Measurements from ENCODE around the gene ANKRD40CL. TPM values are rescaled to one million over a fixed set of nuclear protein-coding genes. Genes with fewer than 3 reads are reported as not detected.
A peak's percentile ranks its signal among the peaks of the same experiment; 100 is the strongest.

ANKRD40CL gene
- total RNA-seq, 2 donors from 2014 or later, result not detected

- H3K4me3 ChIP-seq (ENCODE audit: low read length), result no peak overlapping the region
- no peak overlapping the region for H3K27ac ChIP-seq (ENCODE audit: low read depth, low read length)
- H3K9ac ChIP-seq (ENCODE audit: extremely low read depth, low read length, poor library complexity, severe bottlenecking), result no peak overlapping the region
- WGBS, 2 experiments (ENCODE audit: insufficient coverage in 1 of 2, insufficient read length in 1 of 2), result 88% methylated on average over 5 to 7 of the region's 7 CpGs
- no peaks in the 10 kb centered on the region for H3K27me3 ChIP-seq (ENCODE audit: control insufficient read depth, insufficient read depth, low read length, poor library complexity, severe bottlenecking)
- Mint-ChIP-seq H3K36me3 (ENCODE audit: low read depth) (no peaks in the 10 kb centered on the region), H3K27ac (no peak overlapping the region), H3K4me3 (no peak overlapping the region), H3K4me1 (peaks cover 27% of the 10 kb centered on the region), H3K27me3 (ENCODE audit: insufficient read depth) (peaks cover 2% of the 10 kb centered on the region), H3K9me3 (no peaks in the 10 kb centered on the region)
- no peak for TF ChIP-seq CTCF (conservative IDR thresholded peaks at IDR 0.05)
- no peaks in the 10 kb centered on the region for H3K36me3 ChIP-seq (ENCODE audit: control insufficient read depth, insufficient read depth, low read length)
- no peaks in the 10 kb centered on the region for H3K9me3 ChIP-seq (ENCODE audit: control insufficient read depth, low read length)
- H3K4me1 ChIP-seq (ENCODE audit: control insufficient read depth, insufficient read depth, low read length), result peaks cover 12% of the 10 kb centered on the region
- peak; percentile 46 for DNase-seq
Measured at GRCh38 chr17:50767030-50767429, 288 bp downstream of the ANKRD40CL start.

GRCh38 chr17:50766222-50767023 is 895 bp downstream of the ANKRD40CL start:
- WGBS, 2 experiments (ENCODE audit: insufficient coverage in 1 of 2, insufficient read length in 1 of 2), result 84 to 88% methylated on average over 8 to 10 of the region's 10 CpGs
- H3K9me3 ChIP-seq (ENCODE audit: control insufficient read depth, low read length), result no peaks in the 10 kb centered on the region
- DNase-seq, result no peak
- no peaks in the 10 kb centered on the region for H3K27me3 ChIP-seq (ENCODE audit: control insufficient read depth, insufficient read depth, low read length, poor library complexity, severe bottlenecking)
- no peak for TF ChIP-seq CTCF (conservative IDR thresholded peaks at IDR 0.05)
- Mint-ChIP-seq H3K27ac (no peak overlapping the region), H3K4me1 (peaks cover 27% of the 10 kb centered on the region), H3K36me3 (ENCODE audit: low read depth) (no peaks in the 10 kb centered on the region), H3K4me3 (no peak overlapping the region), H3K9me3 (no peaks in the 10 kb centered on the region), H3K27me3 (ENCODE audit: insufficient read depth) (peaks cover 2% of the 10 kb centered on the region)
- peaks cover 12% of the 10 kb centered on the region for H3K4me1 ChIP-seq (ENCODE audit: control insufficient read depth, insufficient read depth, low read length)
- no peak overlapping the region for H3K27ac ChIP-seq (ENCODE audit: low read depth, low read length)
- no peak overlapping the region for H3K4me3 ChIP-seq (ENCODE audit: low read length)
- no peak overlapping the region for H3K9ac ChIP-seq (ENCODE audit: extremely low read depth, low read length, poor library complexity, severe bottlenecking)
- no peaks in the 10 kb centered on the region for H3K36me3 ChIP-seq (ENCODE audit: control insufficient read depth, insufficient read depth, low read length)

- Mint-ChIP-seq H3K27me3 (ENCODE audit: insufficient read depth) (peaks cover 2% of the 10 kb centered on the region), H3K36me3 (ENCODE audit: low read depth) (no peaks in the 10 kb centered on the region), H3K4me3 (no peak overlapping the region), H3K4me1 (peaks cover 27% of the 10 kb centered on the region), H3K27ac (no peak overlapping the region), H3K9me3 (no peaks in the 10 kb centered on the region)
- WGBS, 2 experiments (ENCODE audit: insufficient coverage in 1 of 2, insufficient read length in 1 of 2), result 87 to 95% methylated on average over 7 to 9 of the region's 9 CpGs
- H3K4me3 ChIP-seq (ENCODE audit: low read length), result no peak overlapping the region
- H3K9me3 ChIP-seq (ENCODE audit: control insufficient read depth, low read length), result no peaks in the 10 kb centered on the region
- H3K9ac ChIP-seq (ENCODE audit: extremely low read depth, low read length, poor library complexity, severe bottlenecking), result no peak overlapping the region
- TF ChIP-seq CTCF (conservative IDR thresholded peaks at IDR 0.05), result no peak
- DNase-seq, result peak; percentile 55
- peak overlapping the region; percentile 69 for H3K27ac ChIP-seq (ENCODE audit: low read depth, low read length)
- H3K27me3 ChIP-seq (ENCODE audit: control insufficient read depth, insufficient read depth, low read length, poor library complexity, severe bottlenecking), result no peaks in the 10 kb centered on the region
- H3K36me3 ChIP-seq (ENCODE audit: control insufficient read depth, insufficient read depth, low read length), result no peaks in the 10 kb centered on the region
- peaks cover 12% of the 10 kb centered on the region for H3K4me1 ChIP-seq (ENCODE audit: control insufficient read depth, insufficient read depth, low read length)
Measured at GRCh38 chr17:50765454-50766221, 1.7 kb downstream of the ANKRD40CL start.
